ENCODE measurements around the gene FAM200A. TPM values are rescaled to one million over a fixed set of nuclear protein-coding genes. Genes with fewer than 3 reads are reported as not detected.

The FAM200A gene
- polyA plus RNA-seq, 4 donors = 2.2 to 10.6 (median 3.9) TPM

DNA sequence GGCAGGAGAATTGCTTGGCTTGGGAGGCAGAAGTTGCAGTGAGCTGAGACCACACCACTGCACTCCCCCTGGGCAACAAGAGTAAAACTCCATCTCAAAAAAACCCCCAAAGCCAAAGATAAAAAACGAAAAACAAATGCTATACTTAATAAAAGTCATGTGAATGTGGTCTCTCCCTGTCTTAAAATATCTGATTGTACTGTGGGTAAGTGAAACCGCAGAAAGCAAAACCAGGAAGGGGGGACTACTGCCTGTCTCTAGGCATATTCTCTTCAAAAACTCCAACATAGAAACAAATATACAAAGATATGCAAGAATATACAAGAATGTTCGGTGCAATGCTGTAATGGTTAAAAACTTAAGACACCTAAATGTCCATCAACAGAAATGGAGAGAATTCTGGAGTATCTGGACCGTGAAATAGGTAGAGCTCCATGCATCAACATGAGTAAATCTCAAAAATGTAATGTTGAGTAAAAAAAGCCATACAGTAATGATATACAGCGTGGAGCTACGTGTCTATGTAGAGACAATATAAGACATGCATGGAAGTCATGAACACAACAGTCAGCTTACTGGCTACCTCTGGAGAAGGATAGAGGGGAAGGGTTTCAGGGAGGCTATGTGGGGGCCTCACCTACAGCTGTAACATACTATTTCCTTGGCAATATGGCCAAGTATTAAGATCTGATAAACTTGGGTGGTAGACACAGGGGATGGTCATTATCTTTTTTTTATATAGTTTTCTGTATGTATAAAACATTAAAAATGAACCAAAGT is 54.0 kb downstream of the FAM200A start:
- Histone ChIP-seq H3K4me1 (ENCODE audit: control insufficient read depth in 3 of 3, insufficient read depth in 2 of 3, low read depth in 1 of 3, low read length in 2 of 3) (peaks cover 0 to 3% (median 3%) of the 10 kb centered on the region in 3 donors), H3K9me3 (ENCODE audit: control insufficient read depth in 2 of 2, insufficient read depth in 1 of 2, low read depth in 1 of 2, low read length in 1 of 2) (peaks cover 1 to 33% of the 10 kb centered on the region in 2 donors), H3K27ac (ENCODE audit: low read depth in 1 of 3, low read length in 2 of 3) (no peak overlapping the region), H3K36me3 (ENCODE audit: control insufficient read depth in 3 of 3, insufficient read depth in 2 of 3, low read depth in 1 of 3, low read length in 3 of 3) (peaks cover 8 to 47% (median 23%) of the 10 kb centered on the region in 3 donors), H3K27me3 (ENCODE audit: control insufficient read depth in 3 of 3, insufficient read depth in 3 of 3, low read length in 3 of 3) (no peaks in the 10 kb centered on the region), H3K4me3 (ENCODE audit: low read depth in 1 of 3, low read length in 3 of 3) (peak overlapping the region in 2 of 3 donors; percentile 93 to 98)
- FAIRE-seq = no peak
- no peak for DNase-seq
- WGBS, 3 donors = 58 to 73% (median 62%) methylated on average over 6 of the region's 6 CpGs

Other genes starting within 250 kb of the FAM200A start
- gene ARPC1A, start 226.2 kb downstream of the FAM200A start, polyA plus RNA-seq = 100 to 1,000 TPM; 194 to 407 (median 263) TPM
- gene ARPC1B, start 177.4 kb downstream of the FAM200A start, polyA plus RNA-seq = 100 to 1,000 TPM in 3 of 4 donors, 10 to 100 TPM in 1; 77.9 to 358 (median 316) TPM
- 100 to 1,000 TPM in 3 of 4 donors, 10 to 100 TPM in 1; 94.7 to 212 (median 110) TPM for gene PDAP1, start 143.5 kb downstream of the FAM200A start, polyA plus RNA-seq
- 100 to 1,000 TPM in 3 of 4 donors, 10 to 100 TPM in 1; 71.9 to 166 (median 132) TPM for gene BUD31, start 143.1 kb downstream of the FAM200A start, polyA plus RNA-seq
- 1 to 10 TPM; 2.7 to 4.8 (median 3.9) TPM for gene PTCD1, start 113.3 kb downstream of the FAM200A start, polyA plus RNA-seq
- gene CPSF4, start 113.2 kb downstream of the FAM200A start, polyA plus RNA-seq = 10 to 100 TPM; 24.4 to 28.3 (median 26.4) TPM
- gene ATP5MF, start 85.9 kb downstream of the FAM200A start, polyA plus RNA-seq = 1,000 to 10,000 TPM in 3 of 4 donors, 100 to 1,000 TPM in 1; 363 to 3,068 (median 1,492) TPM
- 10 to 100 TPM in 3 of 4 donors, 1 to 10 TPM in 1; 9.7 to 48.1 (median 18.6) TPM for gene ZNF789, start 79.2 kb downstream of the FAM200A start, polyA plus RNA-seq
- gene ZNF394, start 51.8 kb downstream of the FAM200A start, polyA plus RNA-seq = 10 to 100 TPM; 17.4 to 30.0 (median 23.6) TPM
- 1 to 10 TPM; 3.8 to 7.9 (median 4.4) TPM for gene ZKSCAN5, start 47.5 kb downstream of the FAM200A start, polyA plus RNA-seq
- gene ZNF655, start 6.5 kb upstream of the FAM200A start, polyA plus RNA-seq = 10 to 100 TPM; 33.7 to 73.7 (median 52.5) TPM
- gene TMEM225B, start 46.2 kb upstream of the FAM200A start, polyA plus RNA-seq = under 1 TPM in 2 of 4 donors, not detected in 2; 0.45 to 0.93 TPM
- 10 to 100 TPM in 1 of 4 donors, 1 to 10 TPM in 3; 4.5 to 14.4 (median 5.1) TPM for gene ZSCAN25, start 64.8 kb upstream of the FAM200A start, polyA plus RNA-seq
- gene CYP3A5, start 127.9 kb upstream of the FAM200A start, polyA plus RNA-seq = 1,000 to 10,000 TPM in 1 of 4 donors, 100 to 1,000 TPM in 2, 10 to 100 TPM in 1; 63.7 to 1,093 (median 419) TPM
- gene CYP3A7, start 183.1 kb upstream of the FAM200A start, polyA plus RNA-seq = 1 to 10 TPM in 3 of 4 donors, under 1 TPM in 1; 0.45 to 2.9 (median 1.3) TPM
- gene CYP3A4, start 232.1 kb upstream of the FAM200A start, polyA plus RNA-seq = 100 to 1,000 TPM in 2 of 4 donors, 10 to 100 TPM in 2; 10.4 to 310 (median 97.5) TPM

Data from small intestine (tissue), 7 donors.